HFF-Myc (cell line): ENCODE data around the gene CNKSR3.

Experiments
- DNase-seq: peaks from one replicate; pipeline ENCODE4 v3.0.0-alpha.2; 2011; ENCODE audit warnings: low read depth; ENCODE audit errors: extremely low read depth
- H3K4me3 ChIP-seq: replicated peaks from 2 replicates; pipeline ENCODE4 v1.5.1; 2011; ENCODE audit warnings: low read depth, mild to moderate bottlenecking, control low read depth, low read length
- CTCF ChIP-seq: IDR thresholded peaks from 2 replicates; pipeline ENCODE4 v1.5.1; 2012; ENCODE audit warnings: mild to moderate bottlenecking, low read depth, low read length, control low read depth; ENCODE audit errors: missing control alignments

The CNKSR3 gene

GRCh38 chr6:154341871-154342270 is 168.6 kb downstream of the CNKSR3 start:
- H3K4me3 ChIP-seq: no peak overlapping the region
- DNase-seq: no peak
- TF ChIP-seq CTCF: no peak

GRCh38 chr6:154341336-154341735 is 169.1 kb downstream of the CNKSR3 start:
- H3K4me3 ChIP-seq: no peak overlapping the region
- no peak for TF ChIP-seq CTCF
- DNase-seq: no peak
